H1 (cell line): Measurements from ENCODE around the gene MBP. TPM values are rescaled to one million over a fixed set of nuclear protein-coding genes. Genes with fewer than 3 reads are reported as not detected.

ENCODE experiments used
- CTCF ChIA-PET: fragments of 300-600 bp; sonication (Branson Sonifier 250); formaldehyde crosslinking; loops from one replicate; lab custom pipeline; 2021; ENCODE audit not compliant: partially characterized antibody; lab: Charles Lee
- POLR2A ChIA-PET: fragments of 300-600 bp; sonication (Branson Sonifier 250); formaldehyde crosslinking; loops from one replicate; lab custom pipeline; 2021; ENCODE audit warnings: inconsistent platforms; ENCODE audit not compliant: partially characterized antibody; lab: Charles Lee
- DNase-seq, 2 experiments: peaks; one replicate each; pipeline versions ENCODE4 v3.0.0 to v3.0.0-alpha.2; 2010 to 2022; ENCODE audit warnings: low spot score in 2 of 2, low read depth in 1 of 2, mixed read lengths in 1 of 2
- FAIRE-seq: peaks from 2 replicates; lab custom pipeline; 2011; peaks lifted over from hg19 to GRCh38; lab: Jason Lieb, UNC
- H2AFZ ChIP-seq: 2 replicates; pipeline ENCODE4 v1.8.1; 2012; ENCODE audit warnings: low read length, inconsistent platforms
- H2AK5ac ChIP-seq: 2 replicates; pipeline ENCODE4 v1.6.1; 2013; ENCODE audit warnings: low read depth, low read length
- H2BK120ac ChIP-seq: replicated peaks from 2 replicates; pipeline ENCODE3; 2013; ENCODE audit warnings: low read depth, low read length, inconsistent platforms
- H2BK12ac ChIP-seq: 2 replicates; pipeline ENCODE4 v1.6.1; 2013; ENCODE audit warnings: low read depth, low read length
- H2BK15ac ChIP-seq: 2 replicates; pipeline ENCODE4 v1.6.1; 2013; ENCODE audit warnings: low read length
- H2BK20ac ChIP-seq: 2 replicates; pipeline ENCODE4 v1.6.1; 2013; ENCODE audit warnings: low read length
- H2BK5ac ChIP-seq: 2 replicates; pipeline ENCODE4 v1.6.1; 2013; ENCODE audit warnings: low read depth, low read length
- H3K14ac ChIP-seq: 2 replicates; pipeline ENCODE4 v1.6.1; 2013; ENCODE audit warnings: inconsistent platforms; ENCODE audit not compliant: insufficient read length
- H3K18ac ChIP-seq: 2 replicates; pipeline ENCODE4 v1.6.1; 2013; ENCODE audit warnings: low read length; ENCODE audit errors: extremely low read depth
- H3K23ac ChIP-seq: 2 replicates; pipeline ENCODE4 v1.6.1; 2013; ENCODE audit warnings: inconsistent platforms; ENCODE audit not compliant: insufficient read length
- H3K23me2 ChIP-seq: 2 replicates; pipeline ENCODE4 v1.6.1; 2013; ENCODE audit warnings: low read depth, low read length
- H3K27ac ChIP-seq: 2 replicates; pipeline ENCODE4 v1.6.1; 2011; ENCODE audit warnings: low read depth, low read length, inconsistent platforms
- H3K27me3 ChIP-seq, 4 experiments: replicated peaks in 1 of 4; 1 replicate in 1 of 4; 2 replicates in 3 of 4; pipeline versions ENCODE4 v1.6.1 to v1.8.1; 2011 to 2013; ENCODE audit warnings: low read length in 3 of 4, mild to moderate bottlenecking in 3 of 4, inconsistent platforms in 2 of 4, mixed read lengths in 2 of 4, moderate library complexity in 1 of 4; ENCODE audit not compliant: control insufficient read depth in 3 of 4, insufficient read depth in 3 of 4; ENCODE audit errors: extremely low read depth in 1 of 4
- H3K36me3 ChIP-seq, 4 experiments: 2 replicates each; pipeline versions ENCODE4 v1.6.1 to v1.8.1; 2011 to 2013; ENCODE audit warnings: mild to moderate bottlenecking in 4 of 4, low read length in 3 of 4, moderate library complexity in 2 of 4, control low read depth in 1 of 4, inconsistent platforms in 1 of 4; ENCODE audit not compliant: insufficient read depth in 4 of 4, control insufficient read depth in 2 of 4
- H3K4ac ChIP-seq: replicated peaks from 2 replicates; pipeline ENCODE3; 2013; ENCODE audit warnings: low read length, low read depth, mixed read lengths, inconsistent platforms; ENCODE audit not compliant: insufficient read length
- H3K4me1 ChIP-seq, 4 experiments: replicated peaks in 1 of 4; 1 replicate in 1 of 4; 2 replicates in 3 of 4; pipeline versions ENCODE4 v1.6.1 to v1.8.1; 2011 to 2013; ENCODE audit warnings: low read length in 3 of 4, inconsistent platforms in 2 of 4, mixed read lengths in 1 of 4; ENCODE audit not compliant: insufficient read depth in 4 of 4, control insufficient read depth in 3 of 4
- H3K4me2 ChIP-seq, 2 experiments: 2 replicates each; pipeline versions ENCODE4 v1.6.1 to v1.8.1; 2011 to 2013; ENCODE audit warnings: low read depth in 2 of 2, low read length in 2 of 2, control low read depth in 1 of 2, inconsistent platforms in 1 of 2, mild to moderate bottlenecking in 1 of 2; ENCODE audit not compliant: insufficient read depth in 1 of 2
- H3K4me3 ChIP-seq, 4 experiments: fragments of 200-600, 300-600 bp in 1 of 4; sonication (generic), shearing (Covaris generic), sonication (Bioruptor Twin) in 1 of 4; 2 replicates each; pipeline versions ENCODE4 v1.5.1 to v1.8.1; 2011 to 2016; ENCODE audit warnings: low read length in 4 of 4, low read depth in 3 of 4, control low read depth in 2 of 4, inconsistent platforms in 2 of 4, mild to moderate bottlenecking in 2 of 4, mixed read lengths in 1 of 4, moderate library complexity in 1 of 4; ENCODE audit not compliant: insufficient read depth in 2 of 4; ENCODE audit errors: extremely low read depth in 1 of 4
- H3K56ac ChIP-seq: replicated peaks from 2 replicates; pipeline ENCODE3; 2013; ENCODE audit warnings: low read depth, mild to moderate bottlenecking, mixed read lengths, low read length, inconsistent platforms; ENCODE audit not compliant: insufficient read length
- H3K79me1 ChIP-seq: 2 replicates; pipeline ENCODE4 v1.6.1; 2013; ENCODE audit warnings: low read depth, low read length, control low read depth
- H3K79me2 ChIP-seq, 2 experiments: 2 replicates each; pipeline versions ENCODE4 v1.6.1 to v1.8.1; 2012 to 2013; ENCODE audit warnings: low read length in 2 of 2, mild to moderate bottlenecking in 2 of 2, inconsistent platforms in 1 of 2; ENCODE audit not compliant: insufficient read depth in 2 of 2, control insufficient read depth in 1 of 2
- H3K9ac ChIP-seq, 4 experiments: replicated peaks in 1 of 4; 1 replicate in 1 of 4; 2 replicates in 3 of 4; pipeline versions ENCODE4 v1.6.1 to v1.8.1; 2011 to 2013; ENCODE audit warnings: low read depth in 3 of 4, low read length in 3 of 4, control low read depth in 2 of 4, mild to moderate bottlenecking in 2 of 4, moderate library complexity in 2 of 4, inconsistent platforms in 1 of 4; ENCODE audit errors: extremely low read depth in 1 of 4
- H3K9me3 ChIP-seq, 2 experiments: 2 replicates each; pipeline versions ENCODE4 v1.6.1 to v1.8.1; 2012 to 2013; ENCODE audit warnings: mild to moderate bottlenecking in 2 of 2, moderate library complexity in 2 of 2, control low read depth in 1 of 2, inconsistent platforms in 1 of 2, low read depth in 1 of 2, low read length in 1 of 2, mixed read lengths in 1 of 2; ENCODE audit not compliant: insufficient read depth in 2 of 2
- H4K20me1 ChIP-seq, 2 experiments: replicated peaks in 1 of 2; 2 replicates each; pipeline versions ENCODE3 to v1.8.1; 2011 to 2013; ENCODE audit warnings: inconsistent platforms in 2 of 2, low read length in 2 of 2, mild to moderate bottlenecking in 1 of 2; ENCODE audit not compliant: insufficient read depth in 2 of 2, control insufficient read depth in 1 of 2
- H4K5ac ChIP-seq: 2 replicates; pipeline ENCODE4 v1.6.1; 2013; ENCODE audit warnings: low read length, low read depth, mixed read lengths, inconsistent platforms; ENCODE audit not compliant: insufficient read length
- H4K8ac ChIP-seq: 2 replicates; pipeline ENCODE4 v1.8.0; 2013; ENCODE audit warnings: mild to moderate bottlenecking, moderate library complexity, low read length, inconsistent platforms; ENCODE audit not compliant: insufficient read depth; ENCODE audit errors: extremely low read depth
- H4K91ac ChIP-seq: replicated peaks from 2 replicates; pipeline ENCODE3; 2013; ENCODE audit warnings: low read length, mixed read lengths, inconsistent platforms; ENCODE audit not compliant: insufficient read length
- ASH2L ChIP-seq: fragments of 200-600, 300-600 bp; sonication (generic); IDR thresholded peaks from one replicate; pipeline ENCODE4 v1.7.1; 2017; ENCODE audit warnings: low read length
- BRCA1 ChIP-seq: IDR thresholded peaks from 2 replicates; pipeline ENCODE4 v1.6.1; 2012; ENCODE audit warnings: low read depth, low read length, improper control_type of control experiment
- CBX8 ChIP-seq: fragments of 300-800, 300-1000 bp; sonication (generic); IDR thresholded peaks from 2 replicates; pipeline ENCODE4 v1.7.1; 2016; ENCODE audit warnings: low read depth, low read length, borderline replicate concordance
- E2F6 ChIP-seq: IDR thresholded peaks from 2 replicates; pipeline ENCODE4 v1.6.1; 2012; ENCODE audit warnings: inconsistent platforms
- HDAC6 ChIP-seq: IDR thresholded peaks from one replicate; pipeline ENCODE4 v1.7.1; 2012; ENCODE audit warnings: low read depth, mild to moderate bottlenecking, inconsistent platforms, low read length, moderate library complexity
- KDM1A ChIP-seq: fragments of 200-600, 300-600 bp; sonication (generic); IDR thresholded peaks from 2 replicates; pipeline ENCODE4 v1.7.1; 2016; ENCODE audit warnings: mild to moderate bottlenecking, low read length, borderline replicate concordance
- PHF8 ChIP-seq: fragments of 200-600 bp; sonication (generic); conservative IDR thresholded peaks from 2 replicates; pipeline ENCODE4 v1.7.1; 2012; ENCODE audit warnings: low read depth, mild to moderate bottlenecking, inconsistent platforms, low read length, moderate library complexity
- RBBP5 ChIP-seq: IDR thresholded peaks from 2 replicates; pipeline ENCODE4 v1.7.1; 2012; ENCODE audit warnings: low read depth, mild to moderate bottlenecking, inconsistent platforms, low read length, moderate library complexity, borderline replicate concordance
- RNF2 ChIP-seq: fragments of 200-900, 300-1000 bp; sonication (generic); IDR thresholded peaks from 2 replicates; pipeline ENCODE4 v1.7.1; 2016; ENCODE audit warnings: borderline replicate concordance, low read depth, mild to moderate bottlenecking, antibody characterized with exemption, low read length; ENCODE audit not compliant: poor library complexity, severe bottlenecking; ENCODE audit errors: missing control alignments
- SAP30 ChIP-seq: fragments of 300-600 bp; sonication (generic); IDR thresholded peaks from 2 replicates; pipeline ENCODE4 v1.7.1; 2012; ENCODE audit warnings: low read length, moderate library complexity, mild to moderate bottlenecking, inconsistent platforms; ENCODE audit not compliant: insufficient read depth, insufficient replicate concordance
- SIRT6 ChIP-seq: IDR thresholded peaks from one replicate; pipeline ENCODE4 v1.7.1; 2012; ENCODE audit warnings: low read length, inconsistent platforms
- SP2 ChIP-seq: IDR thresholded peaks from 2 replicates; pipeline ENCODE4 v1.6.1; 2012; ENCODE audit warnings: mild to moderate bottlenecking, low read length, inconsistent platforms
- TAF1 ChIP-seq: IDR thresholded peaks from 2 replicates; pipeline ENCODE4 v1.6.1; 2011; ENCODE audit warnings: mild to moderate bottlenecking, low read depth, low read length
- TBP ChIP-seq: IDR thresholded peaks from 2 replicates; pipeline ENCODE4 v1.6.1; 2011; ENCODE audit warnings: low read depth, low read length, improper control_type of control experiment
- WGBS, 2 experiments: shearing (Covaris generic) in 1 of 2; methylation state at CpG; one replicate each; pipeline versions ENCODE4 v1.1.6 to v1.1.7; 2013 to 2015; ENCODE audit warnings: low lambda C conversion rate in 2 of 2, mixed read lengths in 2 of 2, inconsistent platforms in 1 of 2, low coverage in 1 of 2, missing lambda C conversion rate in 1 of 2; ENCODE audit not compliant: insufficient replicate concordance in 2 of 2, insufficient coverage in 1 of 2, insufficient read length in 1 of 2; ENCODE audit errors: extremely low coverage in 1 of 2, missing lambda C conversion rate in 1 of 2; 5-methylcytosine and 5-hydroxymethylcytosine counted together
- polyA plus RNA-seq, 7 experiments: library from polyadenylated mRNA; depleted of rRNA in 3 of 7; stranded (reverse) in 5 of 7; unstranded in 2 of 7; fragments of >200 nt in 5 of 7; fragments of 200-250 nt in 2 of 7; gene quantifications; 1 replicate in 5 of 7; 2 replicates in 1 of 7; 4 replicates in 1 of 7; pipeline versions ENCODE4 v1.2.1 to v1.2.3, GENCODE V29; 2011 to 2013; ENCODE audit warnings: missing spikeins in 2 of 7, mixed read lengths in 2 of 7
- total RNA-seq: library from RNA; stranded (reverse); fragmentation: NEBNext Ultra II Directional; extraction: Animal tissue kit (Norgen Biotek cat#: 25700); gene quantifications from 2 replicates; pipeline ENCODE4 v1.2.1, GENCODE V29; 2021

The MBP gene
- total and polyA plus RNA-seq, 2 of the 8 experiments (the other 6 are each of a cell fraction or from before 2014, with no cell fraction given), result 7.7 to 19.2 TPM

- Histone ChIP-seq H2BK5ac (no peak overlapping the region), H2AFZ (no peak overlapping the region), H3K4me2 (no peak overlapping the region), H3K4me1 (peaks cover 0 to 7% (median 3%) of the 10 kb centered on the region in 4 experiments; a peak in 3 of 7 replicates), H2BK15ac (no peak overlapping the region), H3K79me2 (no peaks in the 10 kb centered on the region), H4K20me1 (no peaks in the 10 kb centered on the region), H4K5ac (no peak overlapping the region), H3K4ac (no peak overlapping the region), H3K9me3 (no peaks in the 10 kb centered on the region), H2BK20ac (no peak overlapping the region), H3K27ac (no peak overlapping the region), H3K36me3 (no peaks in the 10 kb centered on the region), H2BK120ac (no peak overlapping the region), H3K27me3 (no peaks in the 10 kb centered on the region; a peak in 1 of 7 replicates), H3K9ac (no peak overlapping the region), H4K8ac (no peak overlapping the region), H3K4me3 (no peak overlapping the region), H3K18ac (no peak overlapping the region), H2AK5ac (no peak overlapping the region), H3K79me1 (no peaks in the 10 kb centered on the region), H2BK12ac (no peak overlapping the region), H4K91ac (no peak overlapping the region), H3K56ac (no peak overlapping the region), H3K14ac (no peak overlapping the region), H3K23ac (no peak overlapping the region), H3K23me2 (no peaks in the 10 kb centered on the region)
- WGBS, 2 experiments, result 77% methylated on average over 7 of the region's 7 CpGs; no CpG with 5 or more reads in 1 of the 2 experiments
- FAIRE-seq (no peak), DNase-seq (no peak)
- POLR2A ChIA-PET, result no interaction called here
- CTCF ChIA-PET, result interaction anchor here (1.5 to 4.4 kb wide), 6 partner anchors 10 to 78 kb away, joined by 3 to 33 read pairs (median 20); no protein-coding TSS in a partner anchor
- TF ChIP-seq BRCA1 (no peak), TAF1 (no peak), RBBP5 (no peak), TBP (no peak), E2F6 (no peak), SAP30 (no peak), ASH2L (no peak), SP2 (no peak), CBX8 (no peak), KDM1A (no peak), PHF8 (no peak), RNF2 (no peak), SIRT6 (no peak), HDAC6 (no peak)
These were observed 130.6 kb downstream of the MBP start for GRCh38 chr18:77001979-77002378.
